Coronary artery (tissue), 2 donors: ENCODE data around the gene DNMT3A.

Source experiments
- DNase-seq: peaks from one replicate; pipeline ENCODE4 v3.0.0-alpha.2; 2017; ENCODE audit warnings: low spot score
- H3K27ac ChIP-seq, 2 donors: fragments of 200-600 bp; sonication (generic); one replicate each; pipeline ENCODE4 v1.5.1; 2016 to 2019
- H3K4me3 ChIP-seq: fragments of 200-600 bp; sonication (generic); 2 replicates; pipeline ENCODE4 v1.5.1; 2016; ENCODE audit warnings: mild to moderate bottlenecking, moderate library complexity
- TF ChIP-seq, protein P1 (sequence below): fragments of 200-600 bp; sonication (generic); IDR thresholded peaks from one replicate; pipeline ENCODE4 v1.5.1; 2019; ENCODE audit warnings: antibody characterized with exemption

DNMT3A gene

GRCh38 chr2:25295621-25296020 lies 46.1 kb downstream of the DNMT3A start:
- peak overlapping the region; percentile 88 to 93 for H3K27ac ChIP-seq

GRCh38 chr2:25294573-25295462 lies 46.9 kb downstream of the DNMT3A start:
- DNase-seq: no peak
- Histone ChIP-seq H3K27ac (peak overlapping the region; percentile 88 to 93), H3K4me3 (peak overlapping the region; percentile 55)
- TF ChIP-seq, protein P1, sequence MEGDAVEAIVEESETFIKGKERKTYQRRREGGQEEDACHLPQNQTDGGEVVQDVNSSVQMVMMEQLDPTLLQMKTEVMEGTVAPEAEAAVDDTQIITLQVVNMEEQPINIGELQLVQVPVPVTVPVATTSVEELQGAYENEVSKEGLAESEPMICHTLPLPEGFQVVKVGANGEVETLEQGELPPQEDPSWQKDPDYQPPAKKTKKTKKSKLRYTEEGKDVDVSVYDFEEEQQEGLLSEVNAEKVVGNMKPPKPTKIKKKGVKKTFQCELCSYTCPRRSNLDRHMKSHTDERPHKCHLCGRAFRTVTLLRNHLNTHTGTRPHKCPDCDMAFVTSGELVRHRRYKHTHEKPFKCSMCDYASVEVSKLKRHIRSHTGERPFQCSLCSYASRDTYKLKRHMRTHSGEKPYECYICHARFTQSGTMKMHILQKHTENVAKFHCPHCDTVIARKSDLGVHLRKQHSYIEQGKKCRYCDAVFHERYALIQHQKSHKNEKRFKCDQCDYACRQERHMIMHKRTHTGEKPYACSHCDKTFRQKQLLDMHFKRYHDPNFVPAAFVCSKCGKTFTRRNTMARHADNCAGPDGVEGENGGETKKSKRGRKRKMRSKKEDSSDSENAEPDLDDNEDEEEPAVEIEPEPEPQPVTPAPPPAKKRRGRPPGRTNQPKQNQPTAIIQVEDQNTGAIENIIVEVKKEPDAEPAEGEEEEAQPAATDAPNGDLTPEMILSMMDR: no peak

More at GRCh38 chr2:25295621-25296020, 46.1 kb downstream of the DNMT3A start:
- peak overlapping the region; percentile 55 for H3K4me3 ChIP-seq
- DNase-seq: no peak
- TF ChIP-seq, protein P1: no peak

GRCh38 chr2:25293958-25294562 lies 47.7 kb downstream of the DNMT3A start:
- no peak for DNase-seq
- Histone ChIP-seq H3K27ac (peak overlapping the region; percentile 88 to 93), H3K4me3 (peak overlapping the region; percentile 55)
- TF ChIP-seq, protein P1: no peak

- Histone ChIP-seq H3K4me3 (no peak overlapping the region), H3K27ac (peak overlapping the region in 1 of 2 donors; percentile 88)
- TF ChIP-seq, protein P1: no peak
- DNase-seq: no peak
These were observed 48.6 kb downstream of the DNMT3A start for GRCh38 chr2:25293145-25293544.

DNA sequence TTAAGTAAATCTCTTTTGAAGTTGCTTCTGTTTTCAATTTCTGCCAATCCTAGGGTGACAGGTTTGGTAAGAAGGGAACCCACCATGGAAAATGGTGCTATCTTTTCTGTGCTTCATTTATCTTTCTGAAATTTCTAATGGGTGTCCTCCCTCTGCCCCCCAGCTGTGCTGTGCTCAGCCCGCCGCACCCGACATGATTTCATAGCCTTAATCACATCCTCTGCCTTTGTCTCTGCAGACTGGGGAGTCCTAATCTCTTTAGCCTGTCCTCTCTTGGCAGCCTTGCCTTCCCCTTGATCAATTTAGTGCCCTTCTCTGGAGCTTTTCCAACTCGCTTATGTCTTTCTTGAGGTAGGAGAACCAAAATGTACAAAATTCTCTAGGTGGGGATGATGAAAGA lies 49.3 kb downstream of the DNMT3A start:
- TF ChIP-seq, protein P1: no peak
- Histone ChIP-seq H3K27ac (no peak overlapping the region), H3K4me3 (no peak overlapping the region)
- DNase-seq: no peak

- TF ChIP-seq, protein P1: no peak
- no peak for DNase-seq
- Histone ChIP-seq H3K27ac (peak overlapping the region in 1 of 2 donors; percentile 35), H3K4me3 (no peak overlapping the region)
These were observed 50.8 kb downstream of the DNMT3A start for GRCh38 chr2:25290811-25291495.
